Astrocyte (in vitro differentiated cells and primary cell): ENCODE results near the gene GFRA1. TPM values are rescaled to one million over a fixed set of nuclear protein-coding genes. Genes with fewer than 3 reads are reported as not detected.

Experiments used
- DNase-seq: peaks from one replicate; pipeline ENCODE4 v3.0.0-alpha.2; 2010; ENCODE audit warnings: low read depth
- FAIRE-seq: peaks from 2 replicates; lab custom pipeline; 2011; peaks lifted over from hg19 to GRCh38; lab: Jason Lieb, UNC
- H2AFZ ChIP-seq: 2 replicates; pipeline ENCODE4 v1.6.0; 2012; ENCODE audit warnings: low read depth, low read length, inconsistent platforms
- H3K27ac ChIP-seq: 2 replicates; pipeline ENCODE4 v1.5.1; 2011; ENCODE audit warnings: low read depth, low read length, inconsistent platforms
- H3K27me3 ChIP-seq: 2 replicates; pipeline ENCODE4 v1.6.0; 2011; ENCODE audit warnings: low read length, inconsistent platforms; ENCODE audit not compliant: insufficient read depth
- H3K36me3 ChIP-seq: 2 replicates; pipeline ENCODE4 v1.5.1; 2011; ENCODE audit warnings: low read length, inconsistent platforms; ENCODE audit not compliant: insufficient read depth
- H3K4me1 ChIP-seq: 2 replicates; pipeline ENCODE4 v1.5.1; 2011; ENCODE audit warnings: low read length, inconsistent platforms; ENCODE audit not compliant: insufficient read depth
- H3K4me2 ChIP-seq: 2 replicates; pipeline ENCODE4 v1.6.0; 2012; ENCODE audit warnings: low read length, inconsistent platforms
- H3K4me3 ChIP-seq: 2 replicates; pipeline ENCODE4 v1.5.1; 2011; ENCODE audit warnings: low read depth, mild to moderate bottlenecking, low read length, inconsistent platforms; ENCODE audit not compliant: insufficient read depth
- H3K79me2 ChIP-seq: 2 replicates; pipeline ENCODE4 v1.6.0; 2012; ENCODE audit warnings: mild to moderate bottlenecking, low read length, inconsistent platforms; ENCODE audit not compliant: insufficient read depth
- H3K9ac ChIP-seq: 2 replicates; pipeline ENCODE4 v1.6.0; 2012; ENCODE audit warnings: mild to moderate bottlenecking, low read length, inconsistent platforms
- H3K9me3 ChIP-seq: 2 replicates; pipeline ENCODE4 v1.5.1; 2012; ENCODE audit warnings: low read depth, mild to moderate bottlenecking, low read length, inconsistent platforms; ENCODE audit not compliant: insufficient read depth
- H4K20me1 ChIP-seq: 2 replicates; pipeline ENCODE4 v1.6.0; 2012; ENCODE audit warnings: low read length, inconsistent platforms; ENCODE audit not compliant: insufficient read depth
- H3K27ac Mint-ChIP-seq: one replicate; pipeline ENCODE4 v1.8.0; 2021; ENCODE audit warnings: mild to moderate bottlenecking, mixed read lengths; ENCODE audit not compliant: unreplicated experiment
- H3K27me3 Mint-ChIP-seq: one replicate; pipeline ENCODE4 v1.8.0; 2021; ENCODE audit warnings: low read depth, mixed read lengths; ENCODE audit not compliant: unreplicated experiment
- H3K36me3 Mint-ChIP-seq: one replicate; pipeline ENCODE4 v1.8.0; 2021; ENCODE audit warnings: low read depth, mixed read lengths; ENCODE audit not compliant: unreplicated experiment
- H3K4me1 Mint-ChIP-seq: one replicate; pipeline ENCODE4 v1.8.0; 2021; ENCODE audit warnings: low read depth, mixed read lengths; ENCODE audit not compliant: unreplicated experiment
- H3K4me3 Mint-ChIP-seq: one replicate; pipeline ENCODE4 v1.8.0; 2021; ENCODE audit warnings: mild to moderate bottlenecking, moderate library complexity, mixed read lengths; ENCODE audit not compliant: unreplicated experiment
- H3K9me3 Mint-ChIP-seq: one replicate; pipeline ENCODE4 v1.8.0; 2021; ENCODE audit warnings: mild to moderate bottlenecking, mixed read lengths; ENCODE audit not compliant: unreplicated experiment
- EZH2 ChIP-seq: IDR thresholded peaks from 2 replicates; pipeline ENCODE4 v1.6.1; 2012; ENCODE audit warnings: mild to moderate bottlenecking, low read length, inconsistent platforms; ENCODE audit not compliant: insufficient read depth
- total RNA-seq: library from RNA; stranded (reverse); gene quantifications from 2 replicates; pipeline ENCODE4 v1.2.1, GENCODE V29; 2021
- TF ChIP-seq, protein P1 (sequence below): IDR thresholded peaks from 2 replicates; pipeline ENCODE4 v1.5.1; 2011; ENCODE audit warnings: low read depth, mild to moderate bottlenecking, inconsistent platforms, low read length, moderate library complexity; ENCODE audit not compliant: insufficient read depth

The GFRA1 gene
- total RNA-seq, 1 donor from 2014 or later, result 24.2 TPM

DNA sequence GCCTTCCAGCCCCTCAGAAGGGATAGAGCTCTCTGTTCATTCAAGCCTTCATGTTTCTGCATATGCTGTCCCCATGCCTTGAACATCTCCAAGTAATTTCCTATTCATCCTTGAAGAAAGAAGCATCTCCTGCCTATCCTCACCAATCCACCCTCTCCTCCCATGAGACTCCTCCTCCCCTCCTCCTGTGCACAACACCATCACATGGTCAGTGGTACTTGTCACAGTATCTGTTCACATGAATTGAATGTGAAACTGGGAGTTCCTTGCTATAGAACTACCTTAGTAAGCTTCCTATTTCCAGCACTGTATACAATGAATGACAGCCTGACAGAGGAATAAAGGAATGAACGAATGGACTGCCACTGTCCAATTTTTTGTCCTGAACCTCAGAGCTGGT, 115.5 kb downstream of the GFRA1 start:
- no peaks in the 10 kb centered on the region for H3K4me1 Mint-ChIP-seq
- H3K27ac ChIP-seq, result no peak overlapping the region
- H3K27me3 Mint-ChIP-seq, result peaks cover 11% of the 10 kb centered on the region
- H4K20me1 ChIP-seq, result no peaks in the 10 kb centered on the region
- H3K4me1 ChIP-seq, result no peaks in the 10 kb centered on the region
- no peaks in the 10 kb centered on the region for H3K36me3 Mint-ChIP-seq
- H3K9ac ChIP-seq, result no peak overlapping the region
- H3K4me3 Mint-ChIP-seq, result no peak overlapping the region
- no peaks in the 10 kb centered on the region for H3K9me3 ChIP-seq
- no peaks in the 10 kb centered on the region for H3K9me3 Mint-ChIP-seq
- H3K27ac Mint-ChIP-seq, result no peak overlapping the region
- DNase-seq, result no peak
- no peak overlapping the region for H2AFZ ChIP-seq
- no peak for FAIRE-seq
- H3K4me3 ChIP-seq, result no peak overlapping the region
- H3K4me2 ChIP-seq, result no peak overlapping the region
- no peaks in the 10 kb centered on the region for H3K79me2 ChIP-seq
- no peaks in the 10 kb centered on the region for H3K36me3 ChIP-seq
- H3K27me3 ChIP-seq, result no peaks in the 10 kb centered on the region
- TF ChIP-seq, protein P1, sequence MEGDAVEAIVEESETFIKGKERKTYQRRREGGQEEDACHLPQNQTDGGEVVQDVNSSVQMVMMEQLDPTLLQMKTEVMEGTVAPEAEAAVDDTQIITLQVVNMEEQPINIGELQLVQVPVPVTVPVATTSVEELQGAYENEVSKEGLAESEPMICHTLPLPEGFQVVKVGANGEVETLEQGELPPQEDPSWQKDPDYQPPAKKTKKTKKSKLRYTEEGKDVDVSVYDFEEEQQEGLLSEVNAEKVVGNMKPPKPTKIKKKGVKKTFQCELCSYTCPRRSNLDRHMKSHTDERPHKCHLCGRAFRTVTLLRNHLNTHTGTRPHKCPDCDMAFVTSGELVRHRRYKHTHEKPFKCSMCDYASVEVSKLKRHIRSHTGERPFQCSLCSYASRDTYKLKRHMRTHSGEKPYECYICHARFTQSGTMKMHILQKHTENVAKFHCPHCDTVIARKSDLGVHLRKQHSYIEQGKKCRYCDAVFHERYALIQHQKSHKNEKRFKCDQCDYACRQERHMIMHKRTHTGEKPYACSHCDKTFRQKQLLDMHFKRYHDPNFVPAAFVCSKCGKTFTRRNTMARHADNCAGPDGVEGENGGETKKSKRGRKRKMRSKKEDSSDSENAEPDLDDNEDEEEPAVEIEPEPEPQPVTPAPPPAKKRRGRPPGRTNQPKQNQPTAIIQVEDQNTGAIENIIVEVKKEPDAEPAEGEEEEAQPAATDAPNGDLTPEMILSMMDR, result no peak
- no peak for TF ChIP-seq EZH2

DNA sequence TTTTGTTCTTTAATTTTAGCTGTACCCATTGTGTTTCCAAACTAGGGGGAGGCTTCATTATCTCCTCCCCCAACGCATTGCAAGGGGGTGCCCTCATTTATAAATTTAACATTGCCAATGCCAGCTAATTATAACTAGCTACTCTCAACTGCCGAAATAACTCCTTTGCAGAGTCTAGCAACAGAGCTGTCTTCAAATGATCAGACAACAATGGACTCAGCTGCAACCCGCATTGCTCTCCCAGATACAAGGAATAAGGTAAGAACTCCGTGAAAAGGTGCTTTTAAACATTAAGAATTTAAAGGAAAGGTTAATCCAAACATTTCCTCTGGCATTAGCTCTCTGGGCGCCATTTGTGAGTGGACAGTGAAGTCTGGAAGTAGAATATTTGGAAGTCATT, 116.2 kb downstream of the GFRA1 start:
- DNase-seq, result no peak
- Mint-ChIP-seq H3K9me3 (peaks cover 1% of the 10 kb centered on the region), H3K27me3 (peaks cover 15% of the 10 kb centered on the region), H3K27ac (no peak overlapping the region), H3K4me3 (no peak overlapping the region), H3K36me3 (no peaks in the 10 kb centered on the region), H3K4me1 (no peaks in the 10 kb centered on the region)
- no peak overlapping the region for H3K4me2 ChIP-seq
- no peak overlapping the region for H3K9ac ChIP-seq
- H2AFZ ChIP-seq, result no peak overlapping the region
- no peak overlapping the region for H3K4me3 ChIP-seq
- TF ChIP-seq EZH2, result no peak
- TF ChIP-seq, protein P1, result no peak
- no peaks in the 10 kb centered on the region for H3K27me3 ChIP-seq
- no peak overlapping the region for H3K27ac ChIP-seq
- H3K79me2 ChIP-seq, result no peaks in the 10 kb centered on the region
- H3K36me3 ChIP-seq, result no peaks in the 10 kb centered on the region
- FAIRE-seq, result no peak
- no peaks in the 10 kb centered on the region for H3K9me3 ChIP-seq
- H4K20me1 ChIP-seq, result no peaks in the 10 kb centered on the region
- H3K4me1 ChIP-seq, result no peaks in the 10 kb centered on the region

DNA sequence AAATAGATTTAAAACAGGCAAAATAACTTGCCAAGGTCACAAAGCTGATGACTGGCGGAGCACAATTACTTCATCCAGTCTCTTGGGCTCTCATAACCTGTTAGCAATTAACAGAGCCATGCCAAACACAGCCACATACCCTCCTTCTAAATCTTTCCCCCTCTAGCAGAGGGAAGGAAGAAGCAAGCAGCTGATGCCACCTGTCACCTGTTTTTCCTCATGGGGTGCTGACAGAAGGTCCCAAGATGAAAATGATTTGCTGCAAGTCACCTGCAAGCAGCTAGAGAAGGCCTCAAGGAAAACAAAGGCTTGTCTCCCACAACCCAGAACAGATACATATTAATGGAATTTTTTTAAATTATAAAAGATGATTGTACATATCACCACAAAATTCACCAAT, 117.8 kb downstream of the GFRA1 start:
- no peaks in the 10 kb centered on the region for H3K27me3 ChIP-seq
- DNase-seq (no peak), FAIRE-seq (no peak)
- Mint-ChIP-seq H3K9me3 (peaks cover 6% of the 10 kb centered on the region), H3K27me3 (peaks cover 15% of the 10 kb centered on the region), H3K4me1 (no peaks in the 10 kb centered on the region), H3K36me3 (peaks cover 2% of the 10 kb centered on the region), H3K4me3 (no peak overlapping the region), H3K27ac (no peak overlapping the region)
- no peak overlapping the region for H3K27ac ChIP-seq
- TF ChIP-seq, protein P1, result no peak
- TF ChIP-seq EZH2, result no peak
- H3K36me3 ChIP-seq, result no peaks in the 10 kb centered on the region
- H3K79me2 ChIP-seq, result no peaks in the 10 kb centered on the region
- H2AFZ ChIP-seq, result no peak overlapping the region
- no peaks in the 10 kb centered on the region for H4K20me1 ChIP-seq
- H3K4me2 ChIP-seq, result no peak overlapping the region
- H3K4me1 ChIP-seq, result no peaks in the 10 kb centered on the region
- no peaks in the 10 kb centered on the region for H3K9me3 ChIP-seq
- no peak overlapping the region for H3K4me3 ChIP-seq
- no peak overlapping the region for H3K9ac ChIP-seq
